HepG2 (cell line): Measurements from ENCODE around the gene MTHFS. TPM values are rescaled to one million over a fixed set of nuclear protein-coding genes. Genes with fewer than 3 reads are reported as not detected.

Experiments
- ATAC-seq: fragments of 200-7000 bp; cut with Tn5 transposase; 3 replicates; pipeline ENCODE4 v1.9.1; 2020; ENCODE audit warnings: mild to moderate bottlenecking, moderate library complexity
- BruUV-seq: library from RNA; stranded (reverse); fragments of 400-500 nt; replicated peaks from 2 replicates; lab custom pipeline; 2021; lab: Mats Ljungman, UMichigan
- CTCF ChIA-PET: fragments of 300-600 bp; formaldehyde crosslinking; extraction: SDS; loops from one replicate; lab custom pipeline; 2021; ENCODE audit warnings: low total read pairs, inconsistent platforms, low intra/inter-chr PET ratio; lab: Yijun Ruan, JAX
- POLR2A ChIA-PET: fragments of 350-600 bp; sonication (Branson Sonifier 250); formaldehyde crosslinking; loops from one replicate; lab custom pipeline; 2020; ENCODE audit warnings: antibody characterized with exemption, inconsistent platforms; lab: Yijun Ruan, JAX
- DNase-seq: peaks from one replicate; pipeline ENCODE4 v3.0.0-alpha.2; 2015; ENCODE audit warnings: low spot score
- FAIRE-seq: peaks from 3 replicates; lab custom pipeline; 2011; peaks lifted over from hg19 to GRCh38; lab: Jason Lieb, UNC
- H2AFZ ChIP-seq: one replicate; pipeline ENCODE4 v1.6.1; 2011; ENCODE audit warnings: low read length, inconsistent platforms
- H3K27ac ChIP-seq: fragments of 300-600 bp; 3 replicates; pipeline ENCODE4 v1.8.0; 2011; ENCODE audit warnings: mixed run types, mild to moderate bottlenecking, mixed read lengths, low read length, inconsistent platforms; ENCODE audit not compliant: insufficient read depth; ENCODE audit errors: extremely low read length
- H3K27me3 ChIP-seq, 2 experiments: fragments of 200-600 bp in 1 of 2; 2 replicates in 1 of 2; 3 replicates in 1 of 2; pipeline versions ENCODE4 v1.6.0 to v1.8.0; 2011; ENCODE audit warnings: low read length in 2 of 2, mild to moderate bottlenecking in 2 of 2, moderate library complexity in 2 of 2, inconsistent platforms in 1 of 2; ENCODE audit not compliant: insufficient read depth in 2 of 2, control insufficient read depth in 1 of 2
- H3K36me3 ChIP-seq, 2 experiments: fragments of 200-600 bp in 1 of 2; replicated peaks in 1 of 2; 2 replicates in 1 of 2; 3 replicates in 1 of 2; pipeline versions ENCODE4 v1.5.1 to v1.8.0; 2011; ENCODE audit warnings: low read length in 2 of 2, inconsistent platforms in 1 of 2; ENCODE audit not compliant: insufficient read depth in 2 of 2, control insufficient read depth in 1 of 2
- H3K4me1 ChIP-seq: 2 replicates; pipeline ENCODE4 v1.5.1; 2012; ENCODE audit warnings: low read length, inconsistent platforms; ENCODE audit not compliant: insufficient read depth
- H3K4me2 ChIP-seq: 2 replicates; pipeline ENCODE4 v1.6.0; 2011; ENCODE audit warnings: low read depth, low read length, inconsistent platforms
- H3K4me3 ChIP-seq, 3 experiments: fragments of 200-600 bp in 1 of 3; sonication (generic), shearing (Covaris generic) in 1 of 3; replicated peaks in 1 of 3; 2 replicates each; pipeline ENCODE4 v1.5.1; 2011 to 2016; ENCODE audit warnings: low read length in 3 of 3, inconsistent platforms in 2 of 3, low read depth in 2 of 3, mild to moderate bottlenecking in 2 of 3, control low read depth in 1 of 3, mixed read lengths in 1 of 3; ENCODE audit not compliant: insufficient read depth in 1 of 3
- H3K79me2 ChIP-seq: one replicate; pipeline ENCODE4 v1.6.1; 2011; ENCODE audit warnings: low read length, inconsistent platforms; ENCODE audit not compliant: insufficient read depth
- H3K9ac ChIP-seq: 2 replicates; pipeline ENCODE4 v1.6.0; 2011; ENCODE audit warnings: mild to moderate bottlenecking, low read depth, low read length, inconsistent platforms; ENCODE audit not compliant: insufficient read depth
- H3K9me3 ChIP-seq: 2 replicates; pipeline ENCODE4 v1.5.1; 2012; ENCODE audit warnings: mild to moderate bottlenecking, low read length
- H4K20me1 ChIP-seq: 2 replicates; pipeline ENCODE4 v1.6.0; 2011; ENCODE audit warnings: inconsistent platforms, mild to moderate bottlenecking, low read length, moderate library complexity; ENCODE audit not compliant: insufficient read depth
- DBP ChIP-seq: sonication (generic); formaldehyde crosslinking; IDR thresholded peaks from 2 replicates; pipeline ENCODE4 v1.4.0; 2020; ENCODE audit warnings: missing genetic modification reagents; ENCODE audit errors: not compliant biosample characterization
- HMGXB4 ChIP-seq, 2 experiments: sonication (generic) in 1 of 2; formaldehyde crosslinking in 1 of 2; IDR thresholded peaks; 2 replicates each; pipeline versions ENCODE4 v1.4.0 to v1.6.1; 2018 to 2020; ENCODE audit warnings: missing genetic modification reagents in 2 of 2, borderline replicate concordance in 1 of 2, low read depth in 1 of 2, mild to moderate bottlenecking in 1 of 2, missing biosample characterization in 1 of 2
- IRF2 ChIP-seq: IDR thresholded peaks from 2 replicates; pipeline ENCODE4 v1.6.1; 2018; ENCODE audit warnings: missing genetic modification reagents, missing compliant biosample characterization
- JDP2 ChIP-seq: sonication (generic); formaldehyde crosslinking; IDR thresholded peaks from 2 replicates; pipeline ENCODE4 v1.8.1; 2022; ENCODE audit warnings: missing genetic modification reagents, borderline replicate concordance
- RBFOX2 ChIP-seq: fragments of 200-400 bp; formaldehyde crosslinking; IDR thresholded peaks from 2 replicates; pipeline ENCODE4 v1.6.1; 2017; ENCODE audit warnings: low read depth, mild to moderate bottlenecking, low read length
- YEATS4 ChIP-seq: sonication (generic); formaldehyde crosslinking; IDR thresholded peaks from 2 replicates; pipeline ENCODE4 v1.4.0; 2020; ENCODE audit warnings: missing genetic modification reagents, borderline replicate concordance
- WGBS: methylation state at CpG from one replicate; pipeline ENCODE4 v1.1.6; 2017; ENCODE audit warnings: low lambda C conversion rate; 5-methylcytosine and 5-hydroxymethylcytosine counted together
- in situ Hi-C: cut with HindIII; loops from 2 replicates; pipeline ENCODE4 v1.10.0; 2017; ENCODE audit warnings: low pct_unique_long_range_greater_than_20kb; ENCODE audit not compliant: extremely low pct_ligation_motif_present
- intact Hi-C: fragments of 100-400 bp; cut with micrococcal nuclease; formaldehyde crosslinking; loops from one replicate; pipeline ENCODE4 v1.10.0; 2022; ENCODE audit not compliant: unreplicated experiment
- polyA plus RNA-seq, 8 experiments: library from polyadenylated mRNA; depleted of rRNA in 3 of 8; stranded (reverse) in 7 of 8; unstranded in 1 of 8; fragments of >200 nt; fragmentation: Illumina TruSeq in 4 of 8; extraction: Trizol in 4 of 8; gene quantifications; 2 replicates each; pipeline versions ENCODE4 v1.2.1 to v1.2.3, GENCODE V29; 2011 to 2016; ENCODE audit warnings: low read depth in 4 of 8, missing spikeins in 1 of 8, mixed read lengths in 1 of 8; ENCODE audit not compliant: insufficient read depth in 1 of 8
- total RNA-seq, 5 experiments: library from RNA; depleted of rRNA; stranded (reverse); fragments of >200 nt; fragmentation: Illumina TruSeq; extraction: Trizol; gene quantifications; 2 replicates each; pipeline ENCODE4 v1.2.3, GENCODE V29; 2016; ENCODE audit warnings: low read depth in 1 of 5

The MTHFS gene
- total and polyA plus RNA-seq, 2 of the 13 experiments (the other 11 are each of a cell fraction or from before 2014, with no cell fraction given), result 37.0 to 49.7 TPM

GRCh38 chr15:79932447-79932846 lies 35.6 kb upstream of the MTHFS start:
- no peak overlapping the region for H3K4me2 ChIP-seq
- no peak for TF ChIP-seq HMGXB4 (CRISPR knock-in tag; IDR thresholded peaks at IDR 0.05; ENCODE audit: borderline replicate concordance in 1 of 2, low read depth in 1 of 2)
- TF ChIP-seq IRF2, result no peak
- TF ChIP-seq DBP (CRISPR knock-in tag), result no peak
- no peak for TF ChIP-seq RBFOX2
- no peak for TF ChIP-seq JDP2 (CRISPR knock-in tag)
- no peak for TF ChIP-seq YEATS4 (CRISPR knock-in tag)
- TF ChIP-seq, all 625 proteins: peak for 0
- in situ Hi-C loops (no loop called here), intact Hi-C loops (no loop called here)
- Histone ChIP-seq H3K9ac (no peak overlapping the region), H3K9me3 (no peaks in the 10 kb centered on the region), H2AFZ (no peak overlapping the region), H3K27ac (no peak overlapping the region), H3K36me3 (no peaks in the 10 kb centered on the region), H4K20me1 (no peaks in the 10 kb centered on the region), H3K4me3 (no peak overlapping the region), H3K4me1 (peaks cover 28% of the 10 kb centered on the region), H3K79me2 (no peaks in the 10 kb centered on the region), H3K27me3 (peaks cover 0 to 12% of the 10 kb centered on the region in 2 experiments; a peak in 2 of 5 replicates)
- FAIRE-seq (no peak), ATAC-seq (no peak), DNase-seq (no peak)
- 27% methylated on average over 5 of the region's 5 CpGs for WGBS
- no TSS peak for BruUV-seq
- POLR2A ChIA-PET, result interaction anchor here (2.2 kb wide), 1 partner anchor 9 kb away, joined by 7 read pairs; no protein-coding TSS in a partner anchor
- CTCF ChIA-PET, result no interaction called here
